ENCODE results near the gene MAP1A.
"Not testable (repeated sequence)": the region's sequence is repeated elsewhere in the genome, so short reads cannot be mapped to it uniquely, and the experiment has no call there.

DNA sequence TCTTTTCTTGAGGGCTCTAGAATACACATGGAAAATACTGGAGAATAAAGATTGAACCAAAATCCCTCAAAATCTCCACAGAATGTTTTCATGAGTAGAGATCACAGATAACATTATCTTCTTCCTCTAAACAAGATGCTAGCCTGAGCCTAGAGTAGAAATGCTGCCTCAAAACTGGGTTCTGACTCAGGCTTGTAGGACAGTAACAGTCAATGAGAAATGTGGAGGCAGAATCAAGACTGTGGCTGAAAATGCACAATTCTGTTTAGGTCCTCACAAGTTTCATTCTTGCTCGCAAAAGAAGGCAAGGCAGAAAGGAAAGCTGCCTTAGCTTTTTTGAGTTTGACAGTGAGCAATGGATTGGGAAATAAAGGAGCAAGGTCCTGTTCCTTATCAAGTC is 57.2 kb downstream of the MAP1A start:
- TF ChIP-seq, protein P1, sequence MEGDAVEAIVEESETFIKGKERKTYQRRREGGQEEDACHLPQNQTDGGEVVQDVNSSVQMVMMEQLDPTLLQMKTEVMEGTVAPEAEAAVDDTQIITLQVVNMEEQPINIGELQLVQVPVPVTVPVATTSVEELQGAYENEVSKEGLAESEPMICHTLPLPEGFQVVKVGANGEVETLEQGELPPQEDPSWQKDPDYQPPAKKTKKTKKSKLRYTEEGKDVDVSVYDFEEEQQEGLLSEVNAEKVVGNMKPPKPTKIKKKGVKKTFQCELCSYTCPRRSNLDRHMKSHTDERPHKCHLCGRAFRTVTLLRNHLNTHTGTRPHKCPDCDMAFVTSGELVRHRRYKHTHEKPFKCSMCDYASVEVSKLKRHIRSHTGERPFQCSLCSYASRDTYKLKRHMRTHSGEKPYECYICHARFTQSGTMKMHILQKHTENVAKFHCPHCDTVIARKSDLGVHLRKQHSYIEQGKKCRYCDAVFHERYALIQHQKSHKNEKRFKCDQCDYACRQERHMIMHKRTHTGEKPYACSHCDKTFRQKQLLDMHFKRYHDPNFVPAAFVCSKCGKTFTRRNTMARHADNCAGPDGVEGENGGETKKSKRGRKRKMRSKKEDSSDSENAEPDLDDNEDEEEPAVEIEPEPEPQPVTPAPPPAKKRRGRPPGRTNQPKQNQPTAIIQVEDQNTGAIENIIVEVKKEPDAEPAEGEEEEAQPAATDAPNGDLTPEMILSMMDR (IDR thresholded peaks at IDR 0.05) = not testable (repeated sequence)
- TF ChIP-seq POLR2A (IDR thresholded peaks at IDR 0.05) = not testable (repeated sequence)

Data from lower leg skin (tissue), 3 donors.